GM19043 (cell line): Measurements from ENCODE around the gene ERVV-1.
"Not testable (repeated sequence)": the region's sequence is repeated elsewhere in the genome, so short reads cannot be mapped to it uniquely, and the experiment has no call there.

Experiments used
- ATAC-seq: cut with Tn5 transposase; IDR thresholded peaks from one replicate; pipeline ENCODE4 v1.9.1; 2021; ENCODE audit warnings: low read depth; ENCODE audit not compliant: unreplicated experiment

ERVV-1 gene

GRCh38 chr19:53013621-53014020 is at the start of gene ERVV-1:
Gene ERVV-1 (plus strand): TSS chr19:53013921. CDS start chr19:53014091, 170 bp downstream.
- no peak for ATAC-seq

- ATAC-seq, result no peak
Observed at GRCh38 chr19:52967772-52968171, 45.9 kb upstream of the ERVV-1 start.

- ATAC-seq, result no peak
Observed at GRCh38 chr19:52981329-52981728, 32.4 kb upstream of the ERVV-1 start.

- not testable (repeated sequence) for ATAC-seq
Observed at GRCh38 chr19:52983167-52983566, 30.6 kb upstream of the ERVV-1 start.

DNA sequence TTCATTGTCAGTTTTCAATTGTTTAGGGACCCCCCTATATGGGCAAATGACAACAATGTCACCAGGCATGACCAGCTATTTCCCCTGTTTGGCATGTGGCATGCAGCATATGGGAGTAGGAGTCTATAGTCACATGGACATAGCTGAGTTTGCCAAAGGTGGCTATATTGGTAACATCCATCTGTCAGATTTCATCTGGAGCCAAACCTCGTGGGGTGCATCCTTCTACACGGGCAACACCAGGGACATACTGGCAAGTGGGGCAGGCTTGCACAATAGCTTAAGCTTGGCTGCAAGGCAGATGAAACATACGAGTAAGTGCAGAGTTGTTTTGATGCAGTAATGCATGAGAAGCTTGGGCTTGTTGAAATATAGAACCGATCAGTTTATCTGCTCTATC is 26.5 kb upstream of the ERVV-1 start:
- no peak for ATAC-seq

- ATAC-seq, result no peak
Observed at GRCh38 chr19:52988506-52988905, 25.2 kb upstream of the ERVV-1 start.

DNA sequence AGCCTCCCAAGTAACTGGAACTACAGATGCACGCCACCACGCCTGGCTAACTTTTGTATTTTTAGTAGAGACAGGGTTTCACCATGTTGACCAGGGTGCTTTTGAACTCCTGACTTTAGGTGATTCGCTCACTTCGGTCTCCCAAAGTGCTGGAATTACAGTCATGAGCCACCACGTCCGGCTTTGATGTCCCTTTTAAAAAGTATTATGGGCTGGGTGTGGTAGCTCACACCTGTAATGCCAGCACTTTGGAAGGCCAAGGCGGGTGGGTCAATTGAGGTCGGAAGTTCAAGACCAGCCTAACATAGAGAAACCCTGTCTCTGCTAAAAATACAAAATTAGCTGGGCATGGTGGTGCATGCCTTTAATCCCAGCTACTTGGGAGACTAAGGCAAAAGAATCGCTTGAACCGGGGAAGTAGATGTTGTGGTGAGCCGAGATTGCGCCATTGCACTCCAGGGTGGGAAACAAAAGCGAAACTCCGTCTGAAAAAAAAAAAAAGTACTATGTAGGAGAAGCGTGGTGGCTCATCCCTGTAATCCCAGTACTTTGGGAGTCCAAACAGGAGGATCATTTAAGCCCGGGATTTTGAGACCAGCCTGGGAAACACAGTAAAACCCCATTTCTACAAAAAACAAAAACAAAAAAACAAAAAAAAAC is 22.8 kb upstream of the ERVV-1 start:
- ATAC-seq, result no peak

- ATAC-seq, result no peak
Observed at GRCh38 chr19:52991484-52991883, 22.2 kb upstream of the ERVV-1 start.

- ATAC-seq, result no peak
Observed at GRCh38 chr19:52992109-52993004, 21.4 kb upstream of the ERVV-1 start.

- no peak for ATAC-seq
Observed at GRCh38 chr19:52993342-52994178, 20.2 kb upstream of the ERVV-1 start.

- no peak for ATAC-seq
Observed at GRCh38 chr19:52995711-52996110, 18.0 kb upstream of the ERVV-1 start.

- no peak for ATAC-seq
Observed at GRCh38 chr19:52997975-52998374, 15.7 kb upstream of the ERVV-1 start.

- no peak for ATAC-seq
Observed at GRCh38 chr19:53002479-53002878, 11.2 kb upstream of the ERVV-1 start.

DNA sequence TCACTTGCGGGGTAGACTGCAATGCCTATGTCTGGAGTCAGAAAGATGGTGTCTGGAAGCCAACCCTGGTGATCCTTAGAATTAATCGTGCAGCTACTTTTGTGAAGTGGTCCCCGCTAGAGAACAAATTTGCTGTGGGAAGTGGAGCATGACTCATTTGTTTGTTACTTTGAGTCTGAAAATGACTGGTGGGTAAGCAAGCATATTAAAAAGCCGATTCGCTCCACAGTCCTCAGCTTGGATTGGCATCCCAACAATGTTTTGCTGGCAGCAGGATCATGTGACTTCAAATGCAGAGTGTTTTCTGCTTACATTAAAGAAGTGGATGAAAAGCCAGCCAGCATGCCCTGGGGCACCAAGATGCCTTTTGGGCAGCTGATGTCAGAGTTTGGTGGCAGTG is 9.5 kb upstream of the ERVV-1 start:
- ATAC-seq, result no peak

DNA sequence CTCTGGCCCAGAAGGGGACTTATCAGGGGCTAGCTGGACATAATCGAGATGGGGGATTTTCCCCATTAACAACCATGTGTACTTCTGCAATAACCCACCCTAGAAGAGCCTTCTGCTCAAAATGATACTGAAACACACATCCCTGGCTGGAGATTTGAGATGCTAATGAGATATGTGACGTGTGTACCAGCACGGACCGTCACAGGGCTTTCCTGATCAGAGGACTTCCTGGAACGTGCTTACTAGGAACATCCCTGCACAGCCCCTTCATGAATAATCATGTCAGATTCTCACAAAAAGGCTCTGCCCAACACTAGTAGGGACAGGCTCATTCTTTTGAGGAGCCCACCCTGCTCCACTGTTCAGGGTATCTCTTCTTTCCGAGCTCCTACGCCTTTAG is 6.5 kb upstream of the ERVV-1 start:
- no peak for ATAC-seq

GRCh38 chr19:53007606-53008005 is 6.1 kb upstream of the ERVV-1 start:
- no peak for ATAC-seq

- no peak for ATAC-seq
Observed at GRCh38 chr19:53008061-53008778, 5.5 kb upstream of the ERVV-1 start.

- no peak for ATAC-seq
Observed at GRCh38 chr19:53010494-53010893, 3.2 kb upstream of the ERVV-1 start.

DNA sequence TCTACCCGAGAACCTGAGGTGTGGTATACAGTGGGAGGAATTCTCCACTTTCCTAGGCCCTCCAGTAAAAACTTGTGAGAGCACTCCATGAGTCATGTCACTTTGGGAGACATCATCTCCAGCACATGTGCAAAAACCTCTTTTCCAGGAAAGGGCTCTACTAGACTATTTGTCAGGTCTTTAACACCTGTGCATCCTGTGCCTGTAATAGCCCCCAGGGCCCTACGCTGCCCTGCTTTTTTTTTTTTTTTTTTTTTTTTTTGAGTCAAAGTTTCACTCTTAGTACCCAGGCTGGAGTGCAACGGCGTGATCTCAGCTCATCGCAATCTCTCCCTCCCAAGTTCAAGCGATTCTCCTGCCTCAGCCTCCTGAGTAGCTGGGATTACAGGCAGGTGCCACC is 1.7 kb upstream of the ERVV-1 start:
- ATAC-seq, result no peak

DNA sequence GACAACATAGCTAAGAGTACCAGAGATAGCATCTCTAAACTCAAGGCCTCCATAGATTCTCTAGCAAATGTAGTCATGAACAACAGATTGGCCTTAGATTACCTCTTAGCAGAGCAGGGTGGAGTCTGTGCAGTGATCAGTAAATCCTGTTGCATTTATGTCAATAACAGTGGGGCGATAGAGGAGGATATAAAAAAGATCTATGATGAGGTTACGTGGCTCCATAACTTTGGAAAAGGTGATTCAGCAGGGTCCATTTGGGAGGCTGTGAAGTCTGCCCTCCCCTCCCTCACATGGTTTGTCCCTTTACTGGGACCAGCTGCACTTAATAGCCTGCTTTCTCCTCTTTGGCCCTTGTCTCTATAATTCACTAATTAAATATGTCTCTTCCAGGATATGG is 1.4 kb downstream of the ERVV-1 start:
- ATAC-seq, result no peak
